ENCODE data around the gene UNC93B1. TPM values are rescaled to one million over a fixed set of nuclear protein-coding genes. Genes with fewer than 3 reads are reported as not detected.

UNC93B1 gene
- total and polyA plus RNA-seq, 2 of the 8 experiments (the other 6 are each of a cell fraction or from before 2014, with no cell fraction given): 18.9 to 34.3 TPM

- H2BK120ac ChIP-seq (replicated peaks; ENCODE audit: low read depth, low read length): no peak overlapping the region
- H4K91ac ChIP-seq (replicated peaks; ENCODE audit: insufficient read length, low read length): peak overlapping the region; percentile 15
- TF ChIP-seq GABPA (IDR thresholded peaks at IDR 0.05; ENCODE audit: borderline replicate concordance, insufficient read depth, low read length) (0 out of 2 replicates have a peak, but pooled peaks have one; percentile 5), ATF3 (IDR thresholded peaks at IDR 0.05; ENCODE audit: insufficient read depth, low read depth, low read length) (no peak)
- 0 out of 7 replicates have a peak, but pooled peaks cover 0 to 2% (median 0%) of the 10 kb centered on the region in 4 experiments for H3K27me3 ChIP-seq (replicated peaks in 1 of 4; ENCODE audit: control insufficient read depth in 3 of 4, extremely low read depth in 1 of 4, insufficient read depth in 3 of 4, low read length in 3 of 4)
- no peak overlapping the region for H3K9ac ChIP-seq (replicated peaks in 1 of 4; ENCODE audit: extremely low read depth in 1 of 4, low read depth in 3 of 4, low read length in 3 of 4)
- no peak overlapping the region for H3K56ac ChIP-seq (replicated peaks; ENCODE audit: insufficient read length, low read depth, low read length)
- no peak overlapping the region for H4K5ac ChIP-seq (ENCODE audit: insufficient read length, low read depth, low read length)
- POLR2A ChIA-PET (ENCODE audit: partially characterized antibody): interaction anchor here (1.2 to 1.3 kb wide), 3 partner anchors 12 to 22 kb away, joined by 3 to 4 read pairs (median 4); partner anchors contain the start of gene ALDH3B1
- no peak overlapping the region for H2AK5ac ChIP-seq (ENCODE audit: low read depth, low read length)
- CTCF ChIA-PET (ENCODE audit: partially characterized antibody): interaction anchor here (1.0 to 3.9 kb wide), 4 partner anchors 12 to 29 kb away, joined by 3 to 20 read pairs (median 4); partner anchors contain the start of gene ALDH3B1
- H3K4me3 ChIP-seq (ENCODE audit: extremely low read depth in 1 of 4, insufficient read depth in 2 of 4, low read depth in 3 of 4, low read length in 4 of 4): 0 out of 8 replicates have a peak overlapping the region, but pooled peaks of 1 of the 4 experiments have one; percentile 65
- no peak overlapping the region for H2BK20ac ChIP-seq (ENCODE audit: low read length)
- no peaks in the 10 kb centered on the region for H3K9me3 ChIP-seq (ENCODE audit: insufficient read depth in 2 of 2, low read depth in 1 of 2, low read length in 1 of 2)
- no peaks in the 10 kb centered on the region for H3K36me3 ChIP-seq (ENCODE audit: control insufficient read depth in 2 of 4, insufficient read depth in 4 of 4, low read length in 3 of 4)
- H4K20me1 ChIP-seq (replicated peaks in 1 of 2; ENCODE audit: control insufficient read depth in 1 of 2, insufficient read depth in 2 of 2, low read length in 2 of 2): no peaks in the 10 kb centered on the region
- H2BK15ac ChIP-seq (ENCODE audit: low read length): no peak overlapping the region
- peaks cover 2% of the 10 kb centered on the region; the same call in 1 of the 2 replicates for H3K23me2 ChIP-seq (ENCODE audit: low read depth, low read length)
- H2AFZ ChIP-seq (ENCODE audit: low read length): peak overlapping the region; percentile 61; the same call in 1 of the 2 replicates
- H2BK5ac ChIP-seq (ENCODE audit: low read depth, low read length): 0 out of 2 replicates have a peak overlapping the region, but pooled peaks have one; percentile 76
- peak overlapping the region; percentile 60; the same call in 1 of the 2 replicates for H2BK12ac ChIP-seq (ENCODE audit: low read depth, low read length)
- peak overlapping the region; percentile 76 to 85; a peak in 2 of 4 replicates for H3K4me2 ChIP-seq (ENCODE audit: insufficient read depth in 1 of 2, low read depth in 2 of 2, low read length in 2 of 2)
- H3K79me2 ChIP-seq (ENCODE audit: control insufficient read depth in 1 of 2, insufficient read depth in 2 of 2, low read length in 2 of 2): no peaks in the 10 kb centered on the region
- 89% methylated on average over 28 of the region's 29 CpGs; no CpG with 5 or more reads in 1 of the 2 experiments for WGBS, 2 experiments (ENCODE audit: extremely low coverage in 1 of 2, insufficient coverage in 1 of 2, insufficient read length in 1 of 2, insufficient replicate concordance in 2 of 2, low coverage in 1 of 2, low lambda C conversion rate in 2 of 2, missing lambda C conversion rate in 1 of 2)
- FAIRE-seq: no peak
- H3K14ac ChIP-seq (ENCODE audit: insufficient read length): no peak overlapping the region
- no peak overlapping the region for H3K27ac ChIP-seq (ENCODE audit: low read depth, low read length)
- H3K4ac ChIP-seq (replicated peaks; ENCODE audit: insufficient read length, low read depth, low read length): peak overlapping the region; percentile 25
- H3K23ac ChIP-seq (ENCODE audit: insufficient read length): no peak overlapping the region
- peak overlapping the region; percentile 60; the same call in 1 of the 2 replicates for H3K18ac ChIP-seq (ENCODE audit: extremely low read depth, low read length)
- no peaks in the 10 kb centered on the region for H3K79me1 ChIP-seq (ENCODE audit: low read depth, low read length)
- H4K8ac ChIP-seq (ENCODE audit: extremely low read depth, insufficient read depth, low read length): peak overlapping the region; percentile 7; the same call in 1 of the 2 replicates
- H3K4me1 ChIP-seq (replicated peaks in 1 of 4; ENCODE audit: control insufficient read depth in 3 of 4, insufficient read depth in 4 of 4, low read length in 3 of 4): peaks cover 0 to 9% (median 8%) of the 10 kb centered on the region in 4 experiments; a peak in 5 of 7 replicates
- DNase-seq (ENCODE audit: low read depth in 1 of 2, low spot score in 2 of 2): no peak
Observed at GRCh38 chr11:67997475-67997921, 6.4 kb downstream of the UNC93B1 start.

All from H1 (cell line).